HG03354 (cell line): ENCODE results near the gene TUBA8.

Source experiments
- ATAC-seq: cut with Tn5 transposase; IDR thresholded peaks from one replicate; pipeline ENCODE4 v1.9.1; 2021; ENCODE audit warnings: mild to moderate bottlenecking; ENCODE audit not compliant: unreplicated experiment, poor library complexity, severe bottlenecking

The TUBA8 gene

GRCh38 chr22:18075720-18076497, 34.7 kb upstream of the TUBA8 start:
- ATAC-seq: no peak

DNA sequence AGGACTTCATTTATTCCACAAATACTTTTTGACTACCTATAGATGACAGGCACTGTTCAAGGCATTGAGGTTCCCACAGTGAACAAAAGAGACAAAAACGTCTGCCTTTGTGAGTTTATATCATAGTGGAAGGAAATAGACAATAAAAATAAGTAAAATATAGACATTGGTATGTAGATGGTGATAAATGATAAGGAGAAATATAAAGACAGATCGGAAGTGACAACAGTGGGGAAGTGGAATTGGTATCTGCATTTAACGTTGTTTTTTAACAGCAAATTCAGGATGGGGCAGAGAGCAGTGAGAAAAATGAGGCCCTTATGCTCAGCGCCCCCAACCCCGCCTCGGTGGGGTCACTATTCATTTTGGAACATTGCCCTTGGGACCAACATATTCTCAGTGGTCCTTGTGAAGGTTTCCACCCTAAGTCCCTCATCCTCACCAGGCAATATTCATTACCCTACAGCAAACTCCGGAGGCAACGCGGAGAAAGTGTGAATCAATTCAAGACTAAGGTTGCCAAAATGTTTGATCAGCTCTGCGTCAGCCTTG, 33.4 kb upstream of the TUBA8 start:
- ATAC-seq: no peak

- peak; percentile 94 for ATAC-seq
Observed at GRCh38 chr22:18077639-18078328, 32.8 kb upstream of the TUBA8 start, which contains the start of gene PEX26. Gene PEX26, plus strand, starts transcription at chr22:18077990. Its CDS starts 387 bp downstream, at chr22:18078377.

- peak; percentile 24 for ATAC-seq
Observed at GRCh38 chr22:18078329-18079041, 32.1 kb upstream of the TUBA8 start.

- no peak for ATAC-seq
Observed at GRCh38 chr22:18079706-18080233, 30.8 kb upstream of the TUBA8 start.

DNA sequence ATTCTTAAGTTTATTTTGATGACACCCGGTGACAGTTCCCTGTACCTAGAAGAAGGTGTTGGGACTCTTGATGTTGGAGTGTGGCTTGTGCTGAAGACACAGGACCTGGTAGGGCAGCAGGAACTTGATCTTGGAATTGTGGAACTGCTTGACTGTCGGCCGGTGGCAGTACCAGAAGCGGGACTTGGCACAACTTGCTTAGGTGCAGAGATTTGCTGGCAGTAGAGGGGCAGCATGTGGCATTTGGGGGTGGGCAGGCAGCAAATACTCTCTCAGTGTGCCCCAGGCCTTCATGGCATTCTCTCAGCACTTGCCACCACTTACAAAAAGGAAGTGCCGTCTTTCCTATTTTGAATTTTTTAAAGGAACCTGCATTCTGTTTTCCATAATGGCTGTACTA, 29.2 kb upstream of the TUBA8 start:
- ATAC-seq: no peak

GRCh38 chr22:18082467-18082866, 28.1 kb upstream of the TUBA8 start:
- ATAC-seq: no peak

DNA sequence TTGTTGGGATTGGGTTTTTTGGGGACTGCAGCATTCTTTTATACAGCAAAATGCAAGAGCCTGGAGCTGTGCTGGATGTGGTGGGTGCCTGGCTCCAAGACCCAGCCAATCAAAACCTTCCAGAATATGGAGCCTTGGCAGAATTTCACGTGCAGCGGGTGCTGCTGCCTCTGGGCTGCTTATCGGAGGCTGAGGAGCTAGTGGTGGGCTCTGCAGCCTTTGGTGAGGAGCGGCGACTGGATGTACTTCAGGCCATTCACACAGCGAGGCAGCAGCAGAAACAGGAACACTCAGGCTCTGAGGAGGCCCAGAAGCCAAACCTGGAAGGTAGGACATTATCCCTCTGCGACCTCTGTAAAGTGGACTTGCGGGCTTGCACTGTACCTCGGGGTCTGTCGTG, 27.2 kb upstream of the TUBA8 start:
- no peak for ATAC-seq

- ATAC-seq: no peak
Observed at GRCh38 chr22:18085188-18085587, 25.4 kb upstream of the TUBA8 start.

DNA sequence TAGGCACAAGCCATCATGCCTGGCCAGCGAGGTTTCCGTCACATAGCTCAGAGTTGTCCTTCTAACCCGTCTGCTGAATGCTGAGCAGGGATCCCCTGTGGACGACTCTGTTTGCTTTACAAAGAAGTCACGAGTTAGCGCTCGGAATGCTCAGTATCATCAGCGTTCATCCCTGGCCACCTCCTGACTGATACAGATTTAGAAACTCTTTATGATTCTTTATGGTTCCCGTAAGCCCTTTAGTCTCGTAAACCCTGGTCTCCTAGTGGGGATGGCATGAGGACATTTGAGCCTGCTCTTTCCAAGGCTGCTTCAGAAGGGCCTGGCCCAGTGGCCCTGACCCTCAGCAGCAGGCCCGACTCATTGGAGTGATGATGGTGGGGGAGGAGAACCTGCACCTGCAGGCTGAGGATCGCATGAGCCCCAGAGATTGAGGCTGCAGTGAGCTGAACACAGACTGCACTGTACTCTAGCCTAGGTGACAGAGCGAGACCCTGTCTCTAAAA, 23.2 kb upstream of the TUBA8 start:
- ATAC-seq: no peak

DNA sequence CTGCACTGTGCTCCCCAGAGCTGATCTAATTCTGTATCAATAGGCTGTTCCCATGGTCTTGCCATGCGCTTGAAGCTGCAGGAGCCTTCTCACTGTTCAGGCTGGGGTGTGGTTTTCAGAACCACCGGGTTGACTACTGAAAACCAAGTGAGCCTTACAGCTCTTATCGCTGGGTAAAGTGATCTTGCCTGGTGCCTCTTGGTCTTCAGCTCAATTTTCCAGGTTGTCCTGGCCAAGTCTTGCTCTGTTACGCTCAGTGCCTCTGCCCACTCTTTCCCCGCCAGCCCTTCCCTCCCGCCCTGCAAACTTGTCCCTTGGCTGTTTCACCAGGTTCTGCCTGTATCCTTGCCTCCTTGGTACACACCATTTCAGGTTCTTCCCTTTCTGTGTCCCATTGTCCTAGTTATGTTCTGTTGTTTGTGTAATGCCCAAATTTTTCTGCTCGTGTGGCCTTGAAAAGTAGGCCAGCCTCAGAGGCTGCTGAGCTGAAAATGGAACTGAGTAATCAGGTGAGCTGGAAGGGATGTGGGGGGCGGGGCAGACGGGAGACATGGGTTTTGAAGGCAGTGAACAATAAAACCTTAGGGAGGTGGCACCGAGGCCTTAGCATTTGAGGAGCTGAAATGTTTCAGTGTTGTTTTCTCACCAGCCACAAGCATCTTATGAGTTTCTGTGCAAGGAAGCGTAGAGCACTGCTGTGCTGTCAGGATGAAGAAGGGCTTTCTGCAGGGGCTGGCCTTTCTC, 21.6 kb upstream of the TUBA8 start:
- ATAC-seq: no peak

- no peak for ATAC-seq
Observed at GRCh38 chr22:18090286-18090685, 20.3 kb upstream of the TUBA8 start.

- no peak for ATAC-seq
Observed at GRCh38 chr22:18091478-18091877, 19.1 kb upstream of the TUBA8 start.

GRCh38 chr22:18091916-18092526, 18.6 kb upstream of the TUBA8 start:
- ATAC-seq: no peak

GRCh38 chr22:18093661-18094060, 16.9 kb upstream of the TUBA8 start:
- no peak for ATAC-seq

DNA sequence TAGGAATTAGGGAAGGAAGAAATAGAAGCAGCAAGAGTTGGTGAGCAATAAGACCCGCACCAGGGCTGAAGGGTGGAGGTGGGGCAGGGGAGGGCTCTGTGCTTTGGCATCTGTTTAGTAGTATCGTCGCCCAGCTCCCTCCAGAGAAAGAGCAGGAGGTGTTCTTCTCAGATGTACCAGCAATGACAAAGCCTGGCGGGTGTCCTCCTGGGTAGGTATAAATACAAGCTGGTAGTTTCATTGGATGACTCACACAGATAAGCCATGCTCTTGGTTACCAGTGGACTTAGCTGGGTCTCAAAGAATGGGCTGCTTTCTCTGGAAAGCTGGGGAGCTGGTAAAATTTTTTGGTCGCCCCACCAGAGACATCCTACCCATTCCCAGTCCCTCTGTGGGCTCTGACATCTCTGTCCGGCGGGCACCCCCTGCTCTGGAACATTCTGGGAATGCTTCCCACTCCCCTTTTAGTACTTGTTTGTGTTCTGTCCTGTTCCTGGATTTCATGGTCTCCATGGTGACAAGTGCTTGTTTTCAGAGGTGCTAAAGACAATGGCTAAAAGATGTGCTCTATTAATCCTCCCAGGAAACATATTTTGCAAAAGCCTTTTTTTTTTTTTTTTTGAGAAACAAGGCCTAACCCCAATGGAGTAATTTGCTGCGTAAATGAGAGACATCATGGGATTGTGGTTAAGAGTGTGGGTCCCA, 15.4 kb upstream of the TUBA8 start:
- ATAC-seq: no peak

DNA sequence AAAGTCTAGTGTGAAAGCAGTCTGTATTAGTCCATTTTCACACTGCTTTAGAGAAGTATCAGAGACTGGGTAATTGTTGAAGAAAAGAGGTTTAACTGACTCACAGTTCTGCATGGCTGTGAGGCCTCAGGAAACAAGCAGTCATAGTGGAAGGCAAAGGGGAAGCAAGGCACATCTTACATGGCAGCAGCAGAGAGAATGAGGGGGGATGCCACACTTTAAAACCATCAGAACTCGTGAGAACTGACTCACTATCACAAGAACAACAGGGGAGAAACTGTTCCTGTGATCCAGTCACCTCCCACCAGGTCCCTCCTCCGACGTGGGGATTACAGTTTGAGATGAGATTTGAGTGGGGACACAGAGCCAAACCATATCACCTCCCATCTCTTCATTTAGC, 13.8 kb upstream of the TUBA8 start:
- no peak for ATAC-seq

DNA sequence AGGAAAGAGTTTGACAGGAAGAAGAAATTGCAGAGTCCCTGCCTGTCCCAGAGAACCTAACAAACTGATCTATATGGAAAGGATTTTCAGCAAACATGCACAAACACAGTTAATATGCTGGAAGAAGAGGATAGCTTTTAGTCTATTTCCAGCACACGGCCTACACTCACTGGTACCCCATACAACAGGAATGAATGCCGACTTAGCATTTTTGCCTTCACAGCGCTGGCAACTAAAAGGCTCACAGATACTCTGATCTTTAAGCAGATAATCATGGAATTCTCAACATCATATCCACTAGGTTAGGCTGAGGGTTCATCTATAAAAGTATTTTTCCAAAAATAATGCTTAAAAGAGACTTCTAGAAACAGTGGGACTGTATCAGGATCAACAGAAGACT, 9.8 kb upstream of the TUBA8 start:
- ATAC-seq: no peak
